NCI-H2227 (cell line): ENCODE results near the gene CCSER1.

Experiments
- DNase-seq: peaks from one replicate; lab custom pipeline; 2025; ENCODE audit not compliant: unreplicated experiment; lab: John Stamatoyannopoulos, UW

The CCSER1 gene

GRCh38 chr4:90189178-90189577 is 62.0 kb downstream of the CCSER1 start:
- no peak for DNase-seq

GRCh38 chr4:90189946-90190345 is 62.8 kb downstream of the CCSER1 start:
- DNase-seq, result no peak

GRCh38 chr4:90190525-90190924 is 63.3 kb downstream of the CCSER1 start:
- DNase-seq, result no peak

DNA sequence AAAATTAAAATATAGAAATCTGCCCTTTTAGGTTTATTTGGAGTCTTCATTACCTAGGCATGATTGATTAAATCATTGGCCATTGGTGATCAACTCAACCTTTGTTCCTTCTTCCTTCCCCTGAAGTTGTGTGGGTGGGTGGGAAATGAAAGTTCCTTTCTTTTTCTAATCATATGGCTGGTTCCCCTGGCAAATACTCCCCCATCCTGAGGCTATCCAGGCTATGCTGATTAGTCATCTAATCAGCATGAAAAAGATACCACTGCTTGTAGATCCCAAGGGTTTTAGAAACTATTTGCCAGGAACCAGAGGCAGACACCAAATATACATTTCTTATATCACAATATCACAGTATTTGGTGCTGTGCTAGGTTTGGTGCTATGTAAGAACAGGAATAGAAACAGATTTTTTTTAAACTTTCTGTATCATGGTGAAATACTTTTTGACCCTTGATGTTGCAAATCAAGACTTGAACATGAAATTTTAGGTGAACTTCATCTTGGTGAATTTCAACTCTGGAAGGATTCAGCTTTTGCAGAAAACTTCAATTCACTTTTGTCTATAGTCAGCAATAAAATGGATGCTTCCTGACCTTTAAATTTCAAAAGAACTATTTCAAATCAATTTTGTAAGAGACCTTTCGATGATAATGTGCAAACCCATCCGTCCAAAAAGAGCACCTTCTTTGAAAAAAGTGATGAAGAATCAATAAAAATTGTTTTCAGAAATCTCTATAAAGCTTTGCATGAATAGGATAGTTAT is 71.1 kb downstream of the CCSER1 start:
- no peak for DNase-seq

DNA sequence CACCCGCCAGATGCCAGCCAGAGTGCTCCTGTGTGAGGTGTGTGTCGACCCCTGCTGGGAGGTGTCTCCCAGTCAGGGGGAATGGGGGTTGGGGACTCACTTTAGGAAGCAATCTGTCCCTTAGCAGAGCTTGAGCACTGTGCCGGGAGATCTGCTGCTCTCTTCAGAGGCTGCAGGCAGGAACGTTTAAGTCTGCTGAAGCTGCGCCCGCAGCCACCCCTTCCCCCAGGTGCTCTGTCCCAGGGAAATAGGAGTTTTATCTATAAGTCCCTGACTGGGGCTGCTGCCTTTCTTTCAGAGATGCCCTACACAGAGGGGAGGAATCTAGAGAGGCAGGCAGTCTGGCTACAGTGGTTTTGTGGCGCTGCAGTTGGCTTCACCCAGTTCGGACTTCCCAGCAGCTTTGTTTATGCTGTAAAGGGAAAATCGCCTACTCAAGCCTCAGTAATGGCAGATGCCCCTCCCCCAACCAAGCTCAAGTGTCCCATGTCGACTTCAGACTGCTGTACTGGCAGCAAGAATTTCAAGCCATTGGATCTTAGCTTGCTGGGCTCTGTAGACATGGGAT is 80.8 kb downstream of the CCSER1 start:
- DNase-seq, result no peak

DNA sequence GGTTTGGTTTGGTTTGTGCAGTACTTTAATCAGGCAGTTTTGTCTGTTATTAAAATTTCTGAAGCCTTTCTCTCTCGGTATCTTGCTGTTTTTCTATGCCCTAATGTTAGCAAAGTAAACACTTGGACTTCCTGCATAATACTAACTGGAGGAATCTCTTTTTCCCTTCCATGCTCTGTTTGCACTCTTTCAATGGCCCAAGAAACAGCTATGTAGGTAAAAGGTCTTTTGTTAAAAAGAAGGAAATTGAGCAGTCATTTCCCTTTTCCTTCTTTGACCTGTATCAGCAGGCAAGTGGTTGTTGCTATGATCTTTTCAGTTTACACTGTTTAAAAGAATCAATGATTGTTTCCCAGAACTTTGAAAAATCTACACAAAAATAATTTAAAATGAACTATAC is 82.7 kb downstream of the CCSER1 start:
- DNase-seq, result no peak

- no peak for DNase-seq
Measured at GRCh38 chr4:90211174-90211573, 84.0 kb downstream of the CCSER1 start.

DNA sequence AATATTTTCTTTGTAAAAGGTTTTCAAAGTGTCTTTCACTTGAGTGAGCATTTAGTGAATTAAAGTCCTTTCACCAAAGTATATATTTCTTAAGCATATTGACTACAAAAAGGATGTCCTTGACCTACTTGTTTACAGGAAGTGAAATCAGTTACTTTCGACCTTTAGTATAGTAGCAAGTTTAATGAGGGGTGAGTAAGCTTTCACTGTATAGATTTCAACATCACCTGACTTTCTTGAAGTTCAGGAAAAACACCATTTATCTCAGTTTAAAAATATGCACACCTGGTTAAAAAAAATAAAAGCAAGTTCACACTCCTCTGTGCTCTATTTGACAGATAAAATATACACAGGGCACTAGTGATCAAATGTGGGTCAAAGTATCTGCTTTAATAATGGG is 88.1 kb downstream of the CCSER1 start:
- no peak for DNase-seq

DNA sequence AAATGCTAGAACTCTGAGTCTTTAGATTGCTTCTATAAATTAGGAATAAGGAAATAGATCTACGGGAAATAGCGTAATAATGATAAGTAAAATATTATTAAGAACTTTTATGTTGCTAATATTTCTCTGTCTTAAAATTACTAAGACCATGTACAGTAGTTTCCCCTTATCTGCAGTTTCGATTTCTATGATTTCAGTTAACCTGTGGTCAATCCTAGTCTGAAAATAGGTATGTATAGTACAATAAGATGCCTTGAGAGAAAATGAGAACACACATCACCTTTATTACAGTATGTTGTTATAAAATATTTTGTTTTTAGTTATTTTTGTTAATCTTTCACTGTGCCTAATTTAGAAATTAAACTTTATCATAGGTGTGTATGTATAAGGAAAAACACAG is 92.6 kb downstream of the CCSER1 start:
- no peak for DNase-seq

DNA sequence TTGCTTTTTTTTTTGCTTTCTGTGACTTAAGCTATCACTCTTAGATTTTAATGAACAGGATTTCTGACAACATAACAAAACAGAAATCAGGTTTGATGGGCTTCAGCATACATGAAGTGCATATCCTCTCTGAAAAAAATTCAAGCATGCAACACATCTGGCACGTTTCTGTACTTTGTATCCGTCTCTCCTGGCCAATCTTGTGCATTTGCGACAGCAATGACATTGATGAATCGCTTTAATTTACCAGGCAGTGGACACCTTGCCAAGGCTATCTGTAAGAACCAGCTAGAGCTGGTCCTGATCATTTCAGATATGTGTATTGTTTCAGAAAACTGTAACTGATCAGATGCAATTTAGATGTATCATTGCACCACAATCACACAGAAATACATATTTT is 93.3 kb downstream of the CCSER1 start:
- DNase-seq, result no peak

- DNase-seq, result no peak
Measured at GRCh38 chr4:90226734-90227133, 99.5 kb downstream of the CCSER1 start.

- no peak for DNase-seq
Measured at GRCh38 chr4:90227177-90227576, 100.0 kb downstream of the CCSER1 start.

DNA sequence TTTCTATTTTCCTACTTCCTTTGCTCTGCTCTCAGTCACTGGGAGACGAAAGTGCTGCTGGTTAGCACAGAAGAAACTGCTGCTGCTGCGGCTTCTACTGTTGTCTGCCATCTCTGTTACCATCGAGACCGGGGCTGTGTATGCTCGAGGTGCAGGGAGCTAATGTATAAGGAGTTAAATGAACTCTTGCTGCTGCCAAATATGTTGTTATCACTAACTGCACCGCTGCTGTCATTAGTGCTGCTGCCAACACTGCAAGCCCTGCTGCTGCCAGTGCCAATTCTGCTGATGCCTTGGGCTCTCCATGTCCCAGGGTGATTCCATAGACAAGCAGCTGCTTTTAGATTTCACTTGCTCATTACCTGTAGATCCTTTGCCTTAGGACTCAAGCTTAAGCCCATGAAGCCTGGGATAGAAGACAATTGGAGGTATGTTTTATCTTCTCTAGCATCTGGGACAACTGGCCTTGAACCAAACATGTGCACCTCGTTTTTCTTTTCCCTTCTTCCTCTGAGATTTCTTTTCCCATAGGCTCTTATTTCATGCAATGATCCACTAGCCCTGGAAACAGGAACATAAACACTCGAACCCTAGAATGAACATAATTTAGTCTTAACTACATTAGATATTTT is 107.8 kb downstream of the CCSER1 start:
- DNase-seq, result no peak

GRCh38 chr4:90237751-90238530 is 110.7 kb downstream of the CCSER1 start:
- DNase-seq, result no peak

- DNase-seq, result no peak
Measured at GRCh38 chr4:90240333-90240732, 113.1 kb downstream of the CCSER1 start.

GRCh38 chr4:90241008-90241407 is 113.8 kb downstream of the CCSER1 start:
- DNase-seq, result no peak

- DNase-seq, result no peak
Measured at GRCh38 chr4:90245837-90246236, 118.6 kb downstream of the CCSER1 start.

GRCh38 chr4:90246816-90247215 is 119.6 kb downstream of the CCSER1 start:
- peak; percentile 3 for DNase-seq

DNA sequence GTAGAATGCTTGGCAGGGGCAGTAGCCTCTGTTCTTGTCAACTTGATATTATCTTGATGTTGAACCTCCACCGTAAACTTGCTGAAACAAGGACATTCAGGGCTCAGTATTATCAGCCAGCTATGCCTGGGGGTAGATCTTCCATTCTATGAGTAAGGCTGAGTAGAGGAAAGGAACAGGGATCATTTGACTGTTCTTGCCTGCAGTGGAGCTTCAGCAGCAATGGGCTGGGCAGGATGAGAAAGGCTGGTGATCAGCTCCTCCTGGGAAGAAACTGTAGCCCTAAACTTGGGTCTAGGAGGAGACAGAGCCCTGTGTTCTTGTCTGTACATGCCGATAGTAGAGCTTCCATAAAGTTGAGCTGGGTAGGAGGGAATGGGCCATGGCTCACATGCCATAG is 127.2 kb downstream of the CCSER1 start:
- DNase-seq, result no peak

DNA sequence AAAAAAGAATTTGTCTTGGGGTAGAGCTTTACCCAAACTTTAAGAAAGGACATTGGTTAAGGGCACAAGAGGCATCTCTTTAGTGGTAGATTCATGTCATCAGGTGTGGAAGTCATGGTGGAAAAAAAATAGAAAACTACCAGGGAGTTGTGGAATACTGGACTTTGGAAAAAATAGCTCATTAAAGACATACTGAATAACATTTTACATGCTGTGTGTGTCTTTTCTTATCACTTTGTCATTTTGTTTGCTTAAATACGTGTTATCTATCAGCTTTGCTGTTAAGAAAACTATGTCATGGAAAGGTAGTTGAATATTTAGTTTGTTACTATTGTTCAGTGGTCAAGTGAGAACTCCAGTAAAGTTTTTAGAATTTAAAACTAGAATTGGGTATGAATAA is 147.0 kb downstream of the CCSER1 start:
- no peak for DNase-seq

DNA sequence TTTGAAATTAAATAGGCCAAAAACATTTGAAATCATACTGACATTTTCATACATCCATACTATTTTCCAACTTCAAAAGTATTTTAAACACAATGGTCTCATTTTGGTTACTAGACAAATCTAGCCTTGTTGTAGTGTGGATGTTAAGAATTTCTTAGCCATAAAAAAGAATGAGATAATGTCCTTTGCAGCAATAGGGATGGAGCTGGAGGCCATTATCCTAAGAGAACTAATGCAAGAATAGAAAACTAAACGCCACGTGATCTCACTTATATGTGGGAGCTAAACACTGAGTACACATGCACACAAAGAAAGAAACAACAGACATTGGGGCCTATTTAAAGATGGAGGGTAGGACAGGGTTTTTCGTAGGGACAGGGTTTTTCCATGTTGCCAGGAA is 153.8 kb downstream of the CCSER1 start:
- no peak for DNase-seq
